H1 (cell line): ENCODE measurements around the gene RABL2A. TPM values are rescaled to one million over a fixed set of nuclear protein-coding genes. Genes with fewer than 3 reads are reported as not detected.

Experiments
- CTCF ChIA-PET: fragments of 300-600 bp; sonication (Branson Sonifier 250); formaldehyde crosslinking; loops from one replicate; lab custom pipeline; 2021; ENCODE audit not compliant: partially characterized antibody; lab: Charles Lee
- POLR2A ChIA-PET: fragments of 300-600 bp; sonication (Branson Sonifier 250); formaldehyde crosslinking; loops from one replicate; lab custom pipeline; 2021; ENCODE audit warnings: inconsistent platforms; ENCODE audit not compliant: partially characterized antibody; lab: Charles Lee
- DNase-seq, 2 experiments: peaks; one replicate each; pipeline versions ENCODE4 v3.0.0 to v3.0.0-alpha.2; 2010 to 2022; ENCODE audit warnings: low spot score in 2 of 2, low read depth in 1 of 2, mixed read lengths in 1 of 2
- FAIRE-seq: peaks from 2 replicates; lab custom pipeline; 2011; peaks lifted over from hg19 to GRCh38; lab: Jason Lieb, UNC
- H2AFZ ChIP-seq: 2 replicates; pipeline ENCODE4 v1.8.1; 2012; ENCODE audit warnings: low read length, inconsistent platforms
- H2AK5ac ChIP-seq: 2 replicates; pipeline ENCODE4 v1.6.1; 2013; ENCODE audit warnings: low read depth, low read length
- H2BK120ac ChIP-seq: replicated peaks from 2 replicates; pipeline ENCODE3; 2013; ENCODE audit warnings: low read depth, low read length, inconsistent platforms
- H2BK12ac ChIP-seq: 2 replicates; pipeline ENCODE4 v1.6.1; 2013; ENCODE audit warnings: low read depth, low read length
- H2BK15ac ChIP-seq: 2 replicates; pipeline ENCODE4 v1.6.1; 2013; ENCODE audit warnings: low read length
- H2BK20ac ChIP-seq: 2 replicates; pipeline ENCODE4 v1.6.1; 2013; ENCODE audit warnings: low read length
- H2BK5ac ChIP-seq: 2 replicates; pipeline ENCODE4 v1.6.1; 2013; ENCODE audit warnings: low read depth, low read length
- H3K14ac ChIP-seq: 2 replicates; pipeline ENCODE4 v1.6.1; 2013; ENCODE audit warnings: inconsistent platforms; ENCODE audit not compliant: insufficient read length
- H3K18ac ChIP-seq: 2 replicates; pipeline ENCODE4 v1.6.1; 2013; ENCODE audit warnings: low read length; ENCODE audit errors: extremely low read depth
- H3K23ac ChIP-seq: 2 replicates; pipeline ENCODE4 v1.6.1; 2013; ENCODE audit warnings: inconsistent platforms; ENCODE audit not compliant: insufficient read length
- H3K23me2 ChIP-seq: 2 replicates; pipeline ENCODE4 v1.6.1; 2013; ENCODE audit warnings: low read depth, low read length
- H3K27ac ChIP-seq: 2 replicates; pipeline ENCODE4 v1.6.1; 2011; ENCODE audit warnings: low read depth, low read length, inconsistent platforms
- H3K27me3 ChIP-seq, 4 experiments: replicated peaks in 1 of 4; 1 replicate in 1 of 4; 2 replicates in 3 of 4; pipeline versions ENCODE4 v1.6.1 to v1.8.1; 2011 to 2013; ENCODE audit warnings: low read length in 3 of 4, mild to moderate bottlenecking in 3 of 4, inconsistent platforms in 2 of 4, mixed read lengths in 2 of 4, moderate library complexity in 1 of 4; ENCODE audit not compliant: control insufficient read depth in 3 of 4, insufficient read depth in 3 of 4; ENCODE audit errors: extremely low read depth in 1 of 4
- H3K36me3 ChIP-seq, 4 experiments: 2 replicates each; pipeline versions ENCODE4 v1.6.1 to v1.8.1; 2011 to 2013; ENCODE audit warnings: mild to moderate bottlenecking in 4 of 4, low read length in 3 of 4, moderate library complexity in 2 of 4, control low read depth in 1 of 4, inconsistent platforms in 1 of 4; ENCODE audit not compliant: insufficient read depth in 4 of 4, control insufficient read depth in 2 of 4
- H3K4ac ChIP-seq: replicated peaks from 2 replicates; pipeline ENCODE3; 2013; ENCODE audit warnings: low read length, low read depth, mixed read lengths, inconsistent platforms; ENCODE audit not compliant: insufficient read length
- H3K4me1 ChIP-seq, 4 experiments: replicated peaks in 1 of 4; 1 replicate in 1 of 4; 2 replicates in 3 of 4; pipeline versions ENCODE4 v1.6.1 to v1.8.1; 2011 to 2013; ENCODE audit warnings: low read length in 3 of 4, inconsistent platforms in 2 of 4, mixed read lengths in 1 of 4; ENCODE audit not compliant: insufficient read depth in 4 of 4, control insufficient read depth in 3 of 4
- H3K4me2 ChIP-seq, 2 experiments: 2 replicates each; pipeline versions ENCODE4 v1.6.1 to v1.8.1; 2011 to 2013; ENCODE audit warnings: low read depth in 2 of 2, low read length in 2 of 2, control low read depth in 1 of 2, inconsistent platforms in 1 of 2, mild to moderate bottlenecking in 1 of 2; ENCODE audit not compliant: insufficient read depth in 1 of 2
- H3K4me3 ChIP-seq, 4 experiments: fragments of 200-600, 300-600 bp in 1 of 4; sonication (generic), shearing (Covaris generic), sonication (Bioruptor Twin) in 1 of 4; 2 replicates each; pipeline versions ENCODE4 v1.5.1 to v1.8.1; 2011 to 2016; ENCODE audit warnings: low read length in 4 of 4, low read depth in 3 of 4, control low read depth in 2 of 4, inconsistent platforms in 2 of 4, mild to moderate bottlenecking in 2 of 4, mixed read lengths in 1 of 4, moderate library complexity in 1 of 4; ENCODE audit not compliant: insufficient read depth in 2 of 4; ENCODE audit errors: extremely low read depth in 1 of 4
- H3K56ac ChIP-seq: replicated peaks from 2 replicates; pipeline ENCODE3; 2013; ENCODE audit warnings: low read depth, mild to moderate bottlenecking, mixed read lengths, low read length, inconsistent platforms; ENCODE audit not compliant: insufficient read length
- H3K79me1 ChIP-seq: 2 replicates; pipeline ENCODE4 v1.6.1; 2013; ENCODE audit warnings: low read depth, low read length, control low read depth
- H3K79me2 ChIP-seq, 2 experiments: 2 replicates each; pipeline versions ENCODE4 v1.6.1 to v1.8.1; 2012 to 2013; ENCODE audit warnings: low read length in 2 of 2, mild to moderate bottlenecking in 2 of 2, inconsistent platforms in 1 of 2; ENCODE audit not compliant: insufficient read depth in 2 of 2, control insufficient read depth in 1 of 2
- H3K9ac ChIP-seq, 4 experiments: replicated peaks in 1 of 4; 1 replicate in 1 of 4; 2 replicates in 3 of 4; pipeline versions ENCODE4 v1.6.1 to v1.8.1; 2011 to 2013; ENCODE audit warnings: low read depth in 3 of 4, low read length in 3 of 4, control low read depth in 2 of 4, mild to moderate bottlenecking in 2 of 4, moderate library complexity in 2 of 4, inconsistent platforms in 1 of 4; ENCODE audit errors: extremely low read depth in 1 of 4
- H3K9me3 ChIP-seq, 2 experiments: 2 replicates each; pipeline versions ENCODE4 v1.6.1 to v1.8.1; 2012 to 2013; ENCODE audit warnings: mild to moderate bottlenecking in 2 of 2, moderate library complexity in 2 of 2, control low read depth in 1 of 2, inconsistent platforms in 1 of 2, low read depth in 1 of 2, low read length in 1 of 2, mixed read lengths in 1 of 2; ENCODE audit not compliant: insufficient read depth in 2 of 2
- H4K20me1 ChIP-seq, 2 experiments: replicated peaks in 1 of 2; 2 replicates each; pipeline versions ENCODE3 to v1.8.1; 2011 to 2013; ENCODE audit warnings: inconsistent platforms in 2 of 2, low read length in 2 of 2, mild to moderate bottlenecking in 1 of 2; ENCODE audit not compliant: insufficient read depth in 2 of 2, control insufficient read depth in 1 of 2
- H4K5ac ChIP-seq: 2 replicates; pipeline ENCODE4 v1.6.1; 2013; ENCODE audit warnings: low read length, low read depth, mixed read lengths, inconsistent platforms; ENCODE audit not compliant: insufficient read length
- H4K8ac ChIP-seq: 2 replicates; pipeline ENCODE4 v1.8.0; 2013; ENCODE audit warnings: mild to moderate bottlenecking, moderate library complexity, low read length, inconsistent platforms; ENCODE audit not compliant: insufficient read depth; ENCODE audit errors: extremely low read depth
- H4K91ac ChIP-seq: replicated peaks from 2 replicates; pipeline ENCODE3; 2013; ENCODE audit warnings: low read length, mixed read lengths, inconsistent platforms; ENCODE audit not compliant: insufficient read length
- BACH1 ChIP-seq: IDR thresholded peaks from 2 replicates; pipeline ENCODE4 v1.6.1; 2012; ENCODE audit warnings: low read length, improper control_type of control experiment
- CHD1 ChIP-seq: IDR thresholded peaks from 2 replicates; pipeline ENCODE4 v1.6.1; 2012; ENCODE audit warnings: low read depth, low read length, improper control_type of control experiment
- E2F6 ChIP-seq: IDR thresholded peaks from 2 replicates; pipeline ENCODE4 v1.6.1; 2012; ENCODE audit warnings: inconsistent platforms
- GABPA ChIP-seq: IDR thresholded peaks from 2 replicates; pipeline ENCODE4 v1.6.1; 2011; ENCODE audit warnings: mild to moderate bottlenecking, low read length, moderate library complexity, borderline replicate concordance; ENCODE audit not compliant: insufficient read depth
- HDAC6 ChIP-seq: IDR thresholded peaks from one replicate; pipeline ENCODE4 v1.7.1; 2012; ENCODE audit warnings: low read depth, mild to moderate bottlenecking, inconsistent platforms, low read length, moderate library complexity
- POLR2AphosphoS5 ChIP-seq: IDR thresholded peaks from 2 replicates; pipeline ENCODE4 v1.6.1; 2011; ENCODE audit warnings: low read depth, low read length
- RBBP5 ChIP-seq: IDR thresholded peaks from 2 replicates; pipeline ENCODE4 v1.7.1; 2012; ENCODE audit warnings: low read depth, mild to moderate bottlenecking, inconsistent platforms, low read length, moderate library complexity, borderline replicate concordance
- RFX5 ChIP-seq: IDR thresholded peaks from 2 replicates; pipeline ENCODE4 v1.6.1; 2011; ENCODE audit warnings: low read depth, low read length, improper control_type of control experiment, borderline replicate concordance
- RXRA ChIP-seq: IDR thresholded peaks from 2 replicates; pipeline ENCODE4 v1.6.1; 2011; ENCODE audit warnings: low read depth, mild to moderate bottlenecking, low read length, moderate library complexity; ENCODE audit not compliant: insufficient read depth
- SAP30 ChIP-seq: fragments of 300-600 bp; sonication (generic); IDR thresholded peaks from 2 replicates; pipeline ENCODE4 v1.7.1; 2012; ENCODE audit warnings: low read length, moderate library complexity, mild to moderate bottlenecking, inconsistent platforms; ENCODE audit not compliant: insufficient read depth, insufficient replicate concordance
- SIN3A ChIP-seq, 2 experiments: IDR thresholded peaks in 1 of 2; conservative IDR thresholded peaks in 1 of 2; 2 replicates each; pipeline ENCODE4 v1.6.1; 2011 to 2012; ENCODE audit warnings: low read length in 2 of 2, improper control_type of control experiment in 1 of 2, low read depth in 1 of 2, mild to moderate bottlenecking in 1 of 2
- SP2 ChIP-seq: IDR thresholded peaks from 2 replicates; pipeline ENCODE4 v1.6.1; 2012; ENCODE audit warnings: mild to moderate bottlenecking, low read length, inconsistent platforms
- SP4 ChIP-seq: IDR thresholded peaks from 2 replicates; pipeline ENCODE4 v1.6.1; 2012; ENCODE audit warnings: low read length, inconsistent platforms
- TCF12 ChIP-seq: IDR thresholded peaks from 2 replicates; pipeline ENCODE4 v1.6.1; 2011; ENCODE audit warnings: low read depth, mild to moderate bottlenecking, low read length
- WGBS, 2 experiments: shearing (Covaris generic) in 1 of 2; methylation state at CpG; one replicate each; pipeline versions ENCODE4 v1.1.6 to v1.1.7; 2013 to 2015; ENCODE audit warnings: low lambda C conversion rate in 2 of 2, mixed read lengths in 2 of 2, inconsistent platforms in 1 of 2, low coverage in 1 of 2, missing lambda C conversion rate in 1 of 2; ENCODE audit not compliant: insufficient replicate concordance in 2 of 2, insufficient coverage in 1 of 2, insufficient read length in 1 of 2; ENCODE audit errors: extremely low coverage in 1 of 2, missing lambda C conversion rate in 1 of 2; 5-methylcytosine and 5-hydroxymethylcytosine counted together
- polyA plus RNA-seq, 7 experiments: library from polyadenylated mRNA; depleted of rRNA in 3 of 7; stranded (reverse) in 5 of 7; unstranded in 2 of 7; fragments of >200 nt in 5 of 7; fragments of 200-250 nt in 2 of 7; gene quantifications; 1 replicate in 5 of 7; 2 replicates in 1 of 7; 4 replicates in 1 of 7; pipeline versions ENCODE4 v1.2.1 to v1.2.3, GENCODE V29; 2011 to 2013; ENCODE audit warnings: missing spikeins in 2 of 7, mixed read lengths in 2 of 7
- total RNA-seq: library from RNA; stranded (reverse); fragmentation: NEBNext Ultra II Directional; extraction: Animal tissue kit (Norgen Biotek cat#: 25700); gene quantifications from 2 replicates; pipeline ENCODE4 v1.2.1, GENCODE V29; 2021

The RABL2A gene
- total and polyA plus RNA-seq, 2 of the 8 experiments (the other 6 are each of a cell fraction or from before 2014, with no cell fraction given): 6.9 to 10.9 TPM

- no peaks in the 10 kb centered on the region for H3K4me1 ChIP-seq
- H3K27me3 ChIP-seq: no peaks in the 10 kb centered on the region; a peak in 1 of 7 replicates
- DNase-seq (no peak), FAIRE-seq (no peak)
- no peak overlapping the region for H3K56ac ChIP-seq
- H2BK12ac ChIP-seq: no peak overlapping the region
- no peak overlapping the region for H3K18ac ChIP-seq
- POLR2A ChIA-PET: no interaction called here
- H3K23me2 ChIP-seq: no peaks in the 10 kb centered on the region
- H2BK15ac ChIP-seq: no peak overlapping the region
- H3K23ac ChIP-seq: no peak overlapping the region
- H4K5ac ChIP-seq: no peak overlapping the region
- H3K4me3 ChIP-seq: no peak overlapping the region
- no peak overlapping the region for H4K8ac ChIP-seq
- H3K4me2 ChIP-seq: no peak overlapping the region
- H3K79me1 ChIP-seq: no peaks in the 10 kb centered on the region
- H3K4ac ChIP-seq: no peak overlapping the region
- H4K20me1 ChIP-seq: no peaks in the 10 kb centered on the region
- H2AK5ac ChIP-seq: no peak overlapping the region
- H2BK120ac ChIP-seq: no peak overlapping the region
- H2AFZ ChIP-seq: no peak overlapping the region
- CTCF ChIA-PET: interaction anchor here (1.6 to 1.9 kb wide), 2 partner anchors 10 to 70 kb away, joined by 3 to 5 read pairs; partner anchors contain the start of gene SLC35F5
- H3K27ac ChIP-seq: no peak overlapping the region
- no peaks in the 10 kb centered on the region for H3K36me3 ChIP-seq
- H3K9me3 ChIP-seq: no peaks in the 10 kb centered on the region
- no peak overlapping the region for H2BK20ac ChIP-seq
- H3K79me2 ChIP-seq: no peaks in the 10 kb centered on the region
- no peak overlapping the region for H2BK5ac ChIP-seq
- no peak overlapping the region for H3K14ac ChIP-seq
- no peak overlapping the region for H3K9ac ChIP-seq
- 96 to 100% methylated on average over 1 to 2 of the region's 2 CpGs for WGBS, 2 experiments
- no peak overlapping the region for H4K91ac ChIP-seq
- no peak for TF ChIP-seq SP2
- TF ChIP-seq CHD1: no peak
- TF ChIP-seq BACH1: no peak
- TF ChIP-seq SP4: no peak
- TF ChIP-seq E2F6: no peak
- no peak for TF ChIP-seq TCF12
- no peak for TF ChIP-seq HDAC6
- TF ChIP-seq RBBP5: no peak
- TF ChIP-seq SAP30: no peak
- TF ChIP-seq RFX5: no peak
- no peak for TF ChIP-seq POLR2AphosphoS5
- TF ChIP-seq SIN3A (conservative IDR thresholded peaks at IDR 0.05 in 1 of 2, IDR thresholded peaks at IDR 0.05 in 1 of 2; ENCODE audit: low read depth in 1 of 2, low read length in 2 of 2): no peak
- no peak for TF ChIP-seq GABPA
- no peak for TF ChIP-seq RXRA
These were observed 59.5 kb downstream of the RABL2A start for GRCh38 chr2:113686537-113686936.
